ENCODE results near the gene TNF. TPM values are rescaled to one million over a fixed set of nuclear protein-coding genes. Genes with fewer than 3 reads are reported as not detected.
A peak's percentile ranks its signal among the peaks of the same experiment; 100 is the strongest.

The TNF gene
- polyA plus RNA-seq, 3 donors, result 7.1 to 13.7 (median 9.6) TPM

DNA sequence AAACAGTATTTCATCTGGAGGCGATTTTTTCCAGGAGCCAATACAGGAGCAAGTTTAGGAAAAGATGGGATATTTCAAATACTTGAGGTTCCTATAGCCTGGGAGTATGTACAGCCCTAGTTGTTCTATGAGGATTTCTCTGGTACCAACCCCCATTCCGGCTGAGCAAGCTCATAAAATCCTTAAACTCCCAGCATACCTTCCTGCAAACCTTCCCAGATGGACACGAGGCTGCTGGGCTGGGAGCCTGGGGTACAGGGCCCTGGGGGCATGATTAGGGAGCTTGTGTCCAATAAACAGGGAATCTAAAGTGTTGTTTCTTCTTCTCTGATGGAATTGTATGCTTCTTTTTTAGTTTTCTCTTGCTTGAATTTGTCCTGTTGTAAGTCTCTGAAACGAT lies 46.6 kb downstream of the TNF start:
- 18% methylated on average over 1 of the region's 4 CpGs for WGBS (ENCODE audit: insufficient coverage)
- H3K36me3 Mint-ChIP-seq, result peaks cover 40 to 53% of the 10 kb centered on the region in 2 donors
- H3K79me2 ChIP-seq (ENCODE audit: insufficient read depth, low read length), result peaks cover 88% of the 10 kb centered on the region

DNA sequence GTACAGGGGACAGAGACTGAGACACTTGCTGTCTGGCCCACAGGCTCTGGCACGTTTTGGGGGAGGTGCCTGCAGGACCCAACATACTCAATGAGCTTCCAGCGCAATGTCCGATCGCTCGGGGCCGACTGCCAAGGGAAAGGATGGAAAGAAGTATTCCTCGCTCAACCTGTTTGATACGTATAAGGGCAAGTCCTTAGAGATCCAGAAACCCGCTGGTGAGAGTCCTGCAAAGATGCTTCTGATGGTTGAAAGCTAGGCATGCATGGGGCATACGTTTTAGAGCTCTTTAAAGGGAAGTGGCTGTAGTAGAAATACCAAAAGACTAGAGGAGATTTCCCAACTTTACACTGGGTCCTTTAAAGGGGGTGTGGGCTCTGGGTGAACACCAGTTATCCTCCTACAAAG lies 47.3 kb downstream of the TNF start:
- peaks cover 0 to 1% (median 0%) of the 10 kb centered on the region in 3 donors for H3K27me3 Mint-ChIP-seq (ENCODE audit: low read depth in 3 of 3)
- peak in 2 of 3 donors; percentile 34 to 37 for DNase-seq
- TF ChIP-seq, protein P1, sequence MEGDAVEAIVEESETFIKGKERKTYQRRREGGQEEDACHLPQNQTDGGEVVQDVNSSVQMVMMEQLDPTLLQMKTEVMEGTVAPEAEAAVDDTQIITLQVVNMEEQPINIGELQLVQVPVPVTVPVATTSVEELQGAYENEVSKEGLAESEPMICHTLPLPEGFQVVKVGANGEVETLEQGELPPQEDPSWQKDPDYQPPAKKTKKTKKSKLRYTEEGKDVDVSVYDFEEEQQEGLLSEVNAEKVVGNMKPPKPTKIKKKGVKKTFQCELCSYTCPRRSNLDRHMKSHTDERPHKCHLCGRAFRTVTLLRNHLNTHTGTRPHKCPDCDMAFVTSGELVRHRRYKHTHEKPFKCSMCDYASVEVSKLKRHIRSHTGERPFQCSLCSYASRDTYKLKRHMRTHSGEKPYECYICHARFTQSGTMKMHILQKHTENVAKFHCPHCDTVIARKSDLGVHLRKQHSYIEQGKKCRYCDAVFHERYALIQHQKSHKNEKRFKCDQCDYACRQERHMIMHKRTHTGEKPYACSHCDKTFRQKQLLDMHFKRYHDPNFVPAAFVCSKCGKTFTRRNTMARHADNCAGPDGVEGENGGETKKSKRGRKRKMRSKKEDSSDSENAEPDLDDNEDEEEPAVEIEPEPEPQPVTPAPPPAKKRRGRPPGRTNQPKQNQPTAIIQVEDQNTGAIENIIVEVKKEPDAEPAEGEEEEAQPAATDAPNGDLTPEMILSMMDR (IDR thresholded peaks at IDR 0.05), result no peak
- Histone ChIP-seq H3K9me3 (replicated peaks in 1 of 2; ENCODE audit: control insufficient read depth in 1 of 2, insufficient read depth in 1 of 2, low read length in 2 of 2) (no peaks in the 10 kb centered on the region), H4K20me1 (ENCODE audit: insufficient read depth, low read length) (peaks cover 31% of the 10 kb centered on the region), H3K27ac (ENCODE audit: low read depth in 1 of 2, low read length in 2 of 2) (peak overlapping the region; percentile 36 to 95), H3K36me3 (replicated peaks in 1 of 2; ENCODE audit: control insufficient read depth in 1 of 2, insufficient read depth in 2 of 2, low read length in 2 of 2) (peaks cover 42 to 47% of the 10 kb centered on the region in 2 donors), H2AFZ (ENCODE audit: insufficient read depth, low read depth, low read length, poor library complexity, severe bottlenecking) (no peak overlapping the region), H3K9ac (ENCODE audit: insufficient read depth, low read length, poor library complexity, severe bottlenecking) (no peak overlapping the region), H3K4me1 (ENCODE audit: control insufficient read depth in 1 of 2, insufficient read depth in 2 of 2, low read length in 2 of 2) (peaks cover 31 to 36% of the 10 kb centered on the region in 2 donors), H3K27me3 (ENCODE audit: control insufficient read depth in 2 of 2, insufficient read depth in 2 of 2, low read length in 2 of 2) (no peaks in the 10 kb centered on the region), H3K79me2 (ENCODE audit: insufficient read depth, low read length) (peaks cover 86% of the 10 kb centered on the region), H3K4me3 (replicated peaks in 1 of 3; ENCODE audit: low read depth in 2 of 3, low read length in 3 of 3) (peak overlapping the region in 1 of 3 experiments; percentile 97), H3K4me2 (replicated peaks; ENCODE audit: extremely low read depth, low read length, poor library complexity, severe bottlenecking) (peak overlapping the region; percentile 95)
- H3K4me3 Mint-ChIP-seq, result peak overlapping the region in 1 of 2 donors; percentile 37
- peaks cover 45 to 54% of the 10 kb centered on the region in 2 donors for H3K36me3 Mint-ChIP-seq
- WGBS (ENCODE audit: insufficient coverage), result 44% methylated on average over 1 of the region's 10 CpGs
- peak overlapping the region; percentile 73 to 100 (median 86) for H3K27ac Mint-ChIP-seq
- peaks cover 34% of the 10 kb centered on the region for H3K4me1 Mint-ChIP-seq
- intact Hi-C loops (cut with micrococcal nuclease), result loop anchor here in 1 of 2 donors (5.0 kb wide), 1 partner anchor 45 kb away; the partner anchor contains the start of genes CSNK2B and LY6G5B
- no peaks in the 10 kb centered on the region for H3K9me3 Mint-ChIP-seq

More for the DNA sequence above, 46.6 kb downstream of the TNF start:
- H3K27ac ChIP-seq (ENCODE audit: low read depth in 1 of 2, low read length in 2 of 2), result peak overlapping the region; percentile 24 to 95
- Mint-ChIP-seq H3K4me3 (peak overlapping the region; percentile 89 to 96), H3K27ac (peak overlapping the region; percentile 73 to 100 (median 95)), H3K4me1 (peaks cover 40% of the 10 kb centered on the region), H3K9me3 (no peaks in the 10 kb centered on the region), H3K27me3 (ENCODE audit: low read depth in 3 of 3) (peaks cover 0 to 1% (median 0%) of the 10 kb centered on the region in 3 donors)
- peak overlapping the region; percentile 95 for H3K4me2 ChIP-seq (replicated peaks; ENCODE audit: extremely low read depth, low read length, poor library complexity, severe bottlenecking)
- DNase-seq, result no peak
- no peaks in the 10 kb centered on the region for H3K27me3 ChIP-seq (ENCODE audit: control insufficient read depth in 2 of 2, insufficient read depth in 2 of 2, low read length in 2 of 2)
- peaks cover 25% of the 10 kb centered on the region for H4K20me1 ChIP-seq (ENCODE audit: insufficient read depth, low read length)
- TF ChIP-seq, protein P1 (IDR thresholded peaks at IDR 0.05), result no peak
- intact Hi-C loops (cut with micrococcal nuclease), result loop anchor here (2.0 to 5.0 kb wide), 2 partner anchors 31 to 45 kb away; partner anchors contain the start of genes BAG6 (in 2 of the 2), CSNK2B (in 1 of the 2) and LY6G5B (in 1 of the 2)
- no peaks in the 10 kb centered on the region for H3K9me3 ChIP-seq (replicated peaks in 1 of 2; ENCODE audit: control insufficient read depth in 1 of 2, insufficient read depth in 1 of 2, low read length in 2 of 2)
- H3K4me1 ChIP-seq (ENCODE audit: control insufficient read depth in 1 of 2, insufficient read depth in 2 of 2, low read length in 2 of 2), result peaks cover 36 to 43% of the 10 kb centered on the region in 2 donors
- peak overlapping the region in 1 of 3 experiments; percentile 97 for H3K4me3 ChIP-seq (replicated peaks in 1 of 3; ENCODE audit: low read depth in 2 of 3, low read length in 3 of 3)
- no peak overlapping the region for H3K9ac ChIP-seq (ENCODE audit: insufficient read depth, low read length, poor library complexity, severe bottlenecking)
- H2AFZ ChIP-seq (ENCODE audit: insufficient read depth, low read depth, low read length, poor library complexity, severe bottlenecking), result no peak overlapping the region
- peaks cover 38 to 45% of the 10 kb centered on the region in 2 donors for H3K36me3 ChIP-seq (replicated peaks in 1 of 2; ENCODE audit: control insufficient read depth in 1 of 2, insufficient read depth in 2 of 2, low read length in 2 of 2)
